ENCODE measurements around the gene CR2.
"Not testable (repeated sequence)": the region's sequence is repeated elsewhere in the genome, so short reads cannot be mapped to it uniquely, and the experiment has no call there.

CR2 gene

DNA sequence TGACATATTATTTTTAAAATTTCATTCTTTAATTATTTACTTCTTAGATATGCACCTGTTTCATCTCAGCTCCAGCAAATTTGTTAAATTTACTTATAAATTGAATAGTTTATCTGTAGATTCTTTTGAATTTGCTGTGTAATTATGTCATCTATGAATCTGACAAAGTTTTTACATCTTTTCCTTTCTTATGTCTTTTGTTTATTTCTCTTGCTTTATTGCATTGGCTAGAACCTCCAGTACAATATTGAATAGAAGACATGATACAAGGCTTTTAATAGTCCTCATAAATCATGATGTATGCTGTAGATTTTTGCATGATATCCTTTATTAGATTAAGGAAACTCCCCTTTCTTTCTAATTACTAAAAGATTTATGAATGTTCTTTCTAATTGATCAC, 62.6 kb downstream of the CR2 start:
- DNase-seq = no peak

DNA sequence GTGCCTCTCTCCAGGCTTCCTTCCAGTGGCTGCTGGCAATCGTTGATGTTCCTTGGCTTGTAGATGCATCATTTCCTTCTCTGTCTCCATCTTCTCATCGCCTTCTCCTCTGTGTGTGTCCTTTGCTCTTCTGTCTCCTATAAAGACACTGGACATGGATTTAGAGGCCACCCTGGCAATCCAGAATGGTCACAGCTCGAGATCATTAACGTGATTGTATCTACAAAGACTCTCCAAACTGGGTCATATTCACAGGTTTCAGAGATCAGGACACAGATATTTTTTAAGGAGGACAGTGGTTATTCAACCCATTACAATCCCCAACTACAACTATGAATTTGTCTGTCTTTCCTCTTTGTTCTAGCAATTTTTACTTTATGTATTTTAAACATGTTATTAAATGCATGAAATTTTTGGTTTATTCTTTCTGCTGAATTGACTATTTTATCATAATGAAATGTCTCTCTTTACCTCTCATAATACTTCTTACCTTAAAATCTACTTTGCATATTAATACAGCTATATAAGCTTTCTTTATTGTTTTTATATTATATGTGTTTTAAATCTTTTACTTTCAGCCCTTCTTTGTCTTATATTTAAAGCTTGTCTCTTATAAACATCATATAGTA, 64.6 kb downstream of the CR2 start:
- DNase-seq = no peak

DNA sequence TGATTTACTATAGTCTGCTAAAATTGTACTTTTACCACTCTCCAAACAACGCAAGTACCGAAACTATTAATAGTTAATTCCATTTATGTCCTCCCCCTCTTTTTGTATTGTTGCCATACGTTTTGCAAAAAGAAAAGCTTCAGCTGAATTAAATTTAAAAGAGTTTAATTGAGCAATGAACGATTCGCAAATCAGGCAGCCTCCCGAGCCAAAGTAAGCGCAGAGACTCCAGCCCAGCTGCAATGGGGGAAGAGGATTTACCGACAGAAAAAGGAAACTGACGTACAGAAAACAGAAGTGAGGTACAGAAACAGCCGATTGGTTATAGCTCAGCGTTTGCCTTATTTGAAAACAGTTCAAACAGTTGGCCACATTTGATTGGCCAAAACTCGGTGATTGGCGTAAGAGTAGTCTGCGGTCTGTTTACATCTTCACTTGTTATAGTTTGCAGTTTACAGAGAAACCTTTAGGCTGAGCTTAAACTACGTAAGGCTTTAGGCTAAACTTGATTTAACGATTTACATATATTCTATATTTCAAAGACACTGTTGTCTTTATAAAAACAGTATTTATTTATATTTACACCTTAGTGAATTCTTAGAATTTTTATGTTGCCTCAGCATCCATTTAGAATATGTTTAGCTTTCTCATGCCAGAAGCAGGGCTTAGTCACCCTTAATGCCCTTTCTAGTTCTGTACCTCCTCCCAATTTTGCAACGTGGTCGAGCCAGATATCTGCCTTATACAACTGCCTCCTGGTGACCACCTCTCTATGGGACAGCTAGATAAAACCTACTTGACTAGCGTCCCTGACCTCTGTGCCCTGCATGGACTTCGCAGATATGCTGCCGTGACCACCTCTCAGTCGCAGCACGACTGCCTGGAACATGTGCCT, 65.6 kb downstream of the CR2 start:
- DNase-seq = no peak

DNA sequence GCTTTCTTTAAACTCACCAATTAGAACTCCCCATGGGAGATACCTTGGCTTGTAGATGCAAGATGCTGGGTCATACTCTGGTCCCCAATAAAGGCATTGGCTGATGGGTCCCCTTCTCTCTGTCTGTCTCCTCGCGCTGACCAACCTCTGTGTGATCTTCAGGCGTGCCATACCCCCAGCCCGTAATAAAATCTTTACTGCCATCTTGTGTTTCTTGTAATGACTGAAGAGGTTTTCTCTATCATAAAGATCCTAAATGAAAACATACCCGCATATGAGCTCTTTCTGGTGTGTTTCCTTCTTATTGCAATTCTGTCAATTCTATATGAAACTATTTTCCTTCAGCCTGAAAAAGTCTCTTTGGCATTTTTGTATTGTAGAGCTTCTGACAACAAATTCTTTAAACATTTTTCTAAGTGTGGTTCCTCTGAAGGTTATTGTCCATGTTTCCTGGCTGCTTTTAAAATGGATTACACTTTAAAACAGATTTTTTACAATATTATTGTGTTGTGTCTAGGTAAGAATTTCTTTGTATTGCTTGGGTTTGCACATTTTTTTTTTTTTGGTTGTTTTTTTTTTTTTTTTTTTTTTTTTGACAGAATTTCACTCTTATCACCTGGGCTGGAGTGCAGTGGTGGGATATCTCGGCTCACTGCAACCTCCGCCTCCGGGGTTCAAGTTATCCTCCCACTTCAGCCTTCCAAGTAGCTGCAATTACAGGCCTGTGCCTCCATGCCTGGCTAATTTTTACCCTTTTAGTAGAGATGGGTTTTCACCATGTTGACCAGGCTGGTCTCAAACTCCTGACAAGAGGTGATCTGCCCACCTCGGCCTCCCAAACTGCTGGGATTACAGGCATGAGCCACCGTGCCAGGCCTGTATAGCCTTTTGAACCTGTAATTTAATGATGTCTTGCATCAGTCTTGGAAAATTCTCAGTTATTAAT, 66.5 kb downstream of the CR2 start:
- not testable (repeated sequence) for DNase-seq

DNA sequence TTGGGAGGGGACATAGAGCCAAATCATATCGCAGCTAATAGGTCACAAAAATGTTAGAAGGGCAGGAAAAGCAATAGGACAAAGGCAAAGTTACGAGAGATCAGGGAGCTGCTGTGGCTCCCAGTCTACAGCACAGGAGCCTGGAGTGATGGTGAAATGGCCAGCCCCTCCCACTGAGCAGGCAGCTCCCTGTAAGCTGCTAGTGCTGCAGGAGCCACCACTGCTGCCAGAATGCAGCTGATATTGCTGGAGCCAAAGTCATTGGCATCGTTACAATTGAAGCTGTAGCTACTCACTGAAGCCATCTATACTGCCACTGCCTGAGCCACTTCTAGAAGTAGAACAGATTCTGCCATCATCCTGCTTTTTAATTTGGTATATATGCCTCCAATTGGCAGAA, 71.1 kb downstream of the CR2 start:
- DNase-seq = not testable (repeated sequence)

DNA sequence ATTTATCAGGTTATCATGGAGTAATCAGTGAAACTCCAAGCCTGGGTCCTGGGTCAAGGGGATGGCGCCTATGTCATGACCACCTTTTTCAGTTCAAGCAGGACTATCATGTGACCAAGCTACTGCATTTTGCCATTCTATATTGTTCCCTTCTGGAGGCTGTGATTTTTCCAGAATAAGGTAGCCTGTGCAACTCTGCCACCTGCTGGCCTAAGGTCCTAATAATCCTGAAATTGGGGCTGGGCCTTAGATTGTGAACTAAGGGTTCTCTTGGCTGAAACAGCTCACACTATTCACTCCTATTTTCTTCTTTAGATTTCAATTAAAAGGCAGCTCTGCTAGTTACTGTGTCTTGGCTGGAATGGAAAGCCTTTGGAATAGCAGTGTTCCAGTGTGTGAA, 74.3 kb downstream of the CR2 start:
- DNase-seq = not testable (repeated sequence)

DNA sequence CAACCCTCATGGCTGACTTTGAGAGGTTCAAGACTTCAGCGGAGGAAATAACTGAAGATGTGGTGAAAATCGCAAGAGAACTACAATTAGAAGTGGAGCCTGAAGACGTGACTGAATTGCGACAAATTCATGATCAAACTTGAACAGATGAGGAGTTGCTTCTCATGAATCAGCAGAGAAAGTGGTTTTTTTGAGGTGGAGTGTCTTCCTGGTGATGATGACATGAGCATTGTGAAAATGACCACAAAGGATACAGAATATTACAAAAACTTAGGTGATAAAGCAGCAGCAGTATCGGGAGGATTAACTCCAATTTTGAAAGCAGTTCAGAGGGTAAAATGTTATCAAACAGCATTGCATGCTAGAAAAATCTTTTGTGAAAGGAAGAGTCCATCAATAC, 82.1 kb downstream of the CR2 start:
- DNase-seq = not testable (repeated sequence)

All from right hindlimb (tissue), 1 donor.